Hypothalamus (tissue), 51 donors: ENCODE results near the gene DPH6.
A peak's percentile ranks its signal among the peaks of the same experiment; 100 is the strongest.

ENCODE experiments used
- DNase-seq, 51 donors: peaks; one replicate each; lab custom pipeline; 2025; lab: John Stamatoyannopoulos, UW

DPH6 gene

DNA sequence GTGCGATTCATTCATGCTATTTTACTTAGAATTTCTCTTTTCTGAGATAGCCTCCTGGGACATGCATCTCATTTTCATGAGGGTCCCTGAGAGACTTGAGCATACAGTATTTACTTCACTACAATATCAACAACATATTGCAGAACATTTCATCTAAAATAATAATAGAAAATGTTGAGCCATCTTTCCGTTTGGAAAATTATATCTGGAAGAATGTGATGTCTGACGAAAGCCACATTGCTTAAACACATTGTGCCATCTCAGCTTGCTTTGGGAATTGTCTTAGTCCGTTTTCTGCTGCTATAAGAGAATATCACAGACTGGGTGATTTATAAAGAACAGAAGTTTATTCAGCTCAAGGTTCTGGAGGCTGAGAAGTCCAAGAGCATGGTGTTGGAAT lies 55.5 kb downstream of the DPH6 start:
- no peak for DNase-seq

DNA sequence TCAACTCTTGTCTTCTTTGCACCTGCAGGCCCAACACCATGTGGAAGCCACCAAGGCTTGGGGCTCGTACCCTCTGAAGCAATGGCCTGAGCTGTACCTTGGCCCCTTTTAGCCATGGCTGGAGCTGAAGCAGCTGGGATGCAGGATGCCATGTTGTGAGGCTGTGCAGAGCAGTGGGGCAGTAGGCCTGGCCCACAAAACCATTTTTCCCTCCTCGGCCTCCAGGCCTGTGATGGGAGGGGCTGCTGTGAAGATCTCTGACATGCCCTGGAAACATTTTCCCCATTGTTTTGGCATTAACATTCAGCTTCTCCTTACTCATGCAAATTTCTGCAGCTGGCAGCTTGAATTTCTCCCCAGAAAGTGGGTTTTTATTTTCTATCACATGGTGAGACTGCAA lies 58.5 kb downstream of the DPH6 start:
- no peak for DNase-seq

DNA sequence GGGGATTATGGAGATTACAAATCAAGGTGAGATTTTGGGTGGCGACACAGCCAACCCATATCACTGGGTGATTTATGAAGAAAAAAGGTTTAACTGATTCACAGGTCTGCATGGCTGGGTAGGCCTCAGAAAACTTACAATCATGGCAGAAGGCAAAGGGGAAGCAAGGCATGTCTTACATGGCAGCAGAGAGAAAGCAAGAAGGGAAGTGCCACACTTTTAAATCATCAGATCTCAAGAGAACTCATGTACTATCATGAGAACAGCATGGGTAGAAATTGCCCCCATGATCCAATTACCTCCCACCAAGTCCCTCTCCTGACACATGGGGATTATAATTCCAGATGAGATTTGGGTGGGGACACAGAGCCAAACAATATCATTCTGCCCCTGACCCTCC lies 59.7 kb downstream of the DPH6 start:
- DNase-seq: no peak

DNA sequence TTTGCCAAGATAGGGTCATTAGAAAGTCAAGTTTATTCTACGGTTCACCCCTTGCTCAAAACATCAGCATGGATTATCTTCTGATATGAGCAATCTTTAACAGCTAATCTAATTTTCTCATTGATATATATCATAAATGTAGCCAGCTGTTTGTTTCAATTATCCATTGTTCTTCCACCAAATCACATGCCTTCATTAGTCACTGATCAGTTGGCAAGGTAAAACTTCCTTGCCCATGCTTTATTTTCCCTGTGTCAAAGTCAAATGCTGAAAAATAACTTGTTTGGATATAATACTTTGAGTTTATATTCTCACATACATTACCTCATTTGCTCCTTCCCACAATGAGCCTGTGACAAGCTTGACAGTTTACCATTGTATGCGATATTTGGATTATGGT lies 60.6 kb downstream of the DPH6 start:
- DNase-seq: no peak

DNA sequence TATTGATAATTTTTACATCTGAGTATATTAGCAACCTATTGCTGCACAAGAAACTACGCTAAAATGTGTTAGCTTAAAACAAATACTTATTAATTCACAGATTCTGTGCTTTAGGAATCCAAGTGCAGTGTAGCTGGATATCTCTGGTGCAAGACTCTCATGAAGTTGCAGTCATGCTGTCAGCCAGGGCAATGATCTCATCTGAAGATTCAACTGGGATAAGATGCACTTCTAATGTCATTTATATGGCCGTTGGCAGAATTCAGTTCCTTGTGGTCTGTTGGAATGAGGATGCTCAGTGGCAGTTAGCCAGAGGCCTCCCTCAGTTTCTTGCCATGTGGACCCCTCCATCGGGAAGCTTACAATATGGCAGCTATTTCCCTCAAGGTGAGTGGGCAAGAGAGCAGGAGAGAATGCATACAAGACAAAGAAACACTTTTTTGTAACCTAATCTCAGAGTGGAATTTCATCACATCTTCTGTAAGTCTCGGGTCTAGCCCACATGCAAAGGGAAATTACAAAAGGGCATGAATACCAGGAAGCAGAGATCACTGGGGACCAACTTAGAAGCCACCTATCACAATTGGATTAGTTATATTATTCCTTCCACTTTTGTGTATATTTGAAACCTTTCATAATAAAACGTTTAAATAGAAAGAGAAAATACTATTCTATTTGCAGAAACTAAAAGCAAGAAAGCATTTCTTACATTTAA lies 61.6 kb downstream of the DPH6 start:
- DNase-seq: no peak

DNA sequence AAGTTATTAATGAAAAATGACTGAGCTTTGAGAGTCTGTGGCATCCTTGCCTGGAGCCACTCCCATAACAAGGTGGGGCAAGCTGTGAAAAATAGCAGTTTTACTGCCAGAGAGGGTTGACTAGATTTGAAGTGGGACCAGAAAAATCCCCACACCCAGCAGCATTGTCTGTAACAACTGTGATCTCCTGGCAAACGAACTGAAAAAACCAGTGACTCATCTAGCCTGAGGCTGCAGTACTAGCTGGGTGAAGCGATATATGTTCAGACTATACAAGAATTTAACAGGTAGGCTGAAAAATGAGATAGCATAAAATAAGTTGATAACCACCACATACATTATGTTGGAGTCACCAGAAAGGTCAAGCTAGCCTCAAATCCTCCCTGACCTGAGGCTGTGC lies 64.0 kb downstream of the DPH6 start:
- no peak for DNase-seq

DNA sequence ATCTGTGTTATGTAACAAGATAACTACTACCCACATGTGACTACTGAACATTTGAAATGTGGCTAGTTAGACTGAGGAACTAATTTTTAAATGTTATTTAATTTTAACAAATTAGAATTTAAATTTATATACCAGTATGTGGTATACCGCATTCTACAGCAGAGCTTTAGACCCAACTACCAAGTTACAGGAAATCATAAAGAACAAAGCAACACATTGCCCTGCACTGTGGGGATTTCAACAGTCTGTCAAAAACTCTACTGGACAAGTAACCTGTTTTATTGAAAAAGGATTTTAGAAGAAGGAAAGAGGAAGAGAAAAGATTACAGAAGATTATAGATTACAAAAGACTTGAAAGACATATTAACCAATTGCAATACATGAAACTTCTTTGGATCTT lies 64.9 kb downstream of the DPH6 start:
- DNase-seq: no peak

DNA sequence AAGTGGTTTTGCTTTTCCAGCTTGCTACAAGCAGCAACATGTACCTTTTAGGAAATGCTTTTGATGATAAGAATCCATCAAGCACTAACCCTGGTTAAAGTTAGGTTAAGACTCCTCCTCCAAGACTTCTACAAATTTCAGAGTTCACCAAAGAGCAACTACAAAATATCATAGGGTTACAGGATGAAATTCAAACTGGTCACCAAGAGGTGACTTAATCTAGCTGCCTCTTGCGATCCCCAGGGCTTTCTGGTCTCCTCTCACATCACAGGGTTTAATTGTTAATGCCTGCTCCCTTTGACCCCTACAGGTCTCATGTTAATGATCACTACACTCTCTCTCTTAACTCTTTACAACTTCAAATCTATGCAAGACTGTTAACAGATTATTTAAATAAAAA lies 66.5 kb downstream of the DPH6 start:
- DNase-seq: no peak

DNA sequence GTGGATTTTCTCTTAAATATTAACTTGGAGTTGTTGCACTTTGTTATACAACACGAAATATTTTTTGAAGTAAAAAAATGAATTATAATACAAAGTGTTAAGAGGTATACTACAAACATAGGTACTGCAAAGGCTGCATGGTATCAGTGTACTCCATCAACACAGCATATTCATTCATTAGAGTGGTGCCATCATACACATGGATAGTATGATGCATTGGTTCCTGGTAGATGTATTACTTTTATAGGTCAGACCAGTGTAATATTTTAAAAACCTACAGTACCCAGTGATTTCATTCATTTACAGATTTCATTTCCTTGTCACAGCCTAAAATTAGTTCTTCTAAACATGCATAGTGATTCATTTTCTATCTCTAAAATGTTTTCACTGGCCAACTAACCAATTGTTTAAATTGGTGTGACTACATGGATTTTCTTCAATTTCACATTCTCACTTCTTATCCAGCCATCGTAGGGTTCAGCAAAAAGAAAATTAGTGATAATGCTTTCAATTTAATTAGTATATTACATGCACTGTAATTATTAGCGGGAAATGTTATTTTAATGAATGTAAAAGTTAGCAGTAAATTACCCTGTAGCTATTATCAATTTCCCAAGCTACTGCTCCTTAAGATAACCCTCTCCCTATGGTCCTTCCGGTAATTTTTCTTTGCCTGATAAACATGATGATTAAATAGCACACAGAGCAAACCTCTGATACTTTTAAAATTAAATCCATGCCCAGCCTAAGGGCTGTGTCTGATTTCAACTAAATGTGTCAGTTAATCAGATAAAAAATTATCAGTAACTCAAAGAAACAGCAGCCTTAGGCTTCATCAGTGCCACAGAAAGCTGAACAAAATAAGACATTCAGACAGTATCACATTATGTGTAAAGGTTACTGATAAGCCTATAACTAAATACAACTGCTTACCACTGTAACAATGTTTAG lies 68.4 kb downstream of the DPH6 start:
- DNase-seq: no peak

DNA sequence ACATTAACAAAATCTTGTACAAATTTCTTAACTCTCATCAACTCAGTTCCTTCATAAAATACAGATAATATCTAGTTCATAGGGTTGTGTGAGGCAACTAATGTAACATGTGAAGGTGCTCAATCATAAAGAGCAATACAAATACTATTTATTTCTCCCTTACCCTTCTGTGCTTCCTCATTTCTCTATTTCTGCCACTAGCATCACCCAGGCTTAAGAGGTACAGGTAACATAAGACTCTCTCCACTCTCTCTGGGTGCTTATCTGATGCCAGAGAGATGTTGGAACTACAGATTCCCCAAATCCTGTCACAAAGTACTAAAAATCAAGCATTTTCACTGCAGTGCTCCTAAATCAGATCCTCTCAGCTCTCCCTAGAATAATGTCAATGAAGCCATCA lies 74.9 kb downstream of the DPH6 start:
- no peak for DNase-seq

DNA sequence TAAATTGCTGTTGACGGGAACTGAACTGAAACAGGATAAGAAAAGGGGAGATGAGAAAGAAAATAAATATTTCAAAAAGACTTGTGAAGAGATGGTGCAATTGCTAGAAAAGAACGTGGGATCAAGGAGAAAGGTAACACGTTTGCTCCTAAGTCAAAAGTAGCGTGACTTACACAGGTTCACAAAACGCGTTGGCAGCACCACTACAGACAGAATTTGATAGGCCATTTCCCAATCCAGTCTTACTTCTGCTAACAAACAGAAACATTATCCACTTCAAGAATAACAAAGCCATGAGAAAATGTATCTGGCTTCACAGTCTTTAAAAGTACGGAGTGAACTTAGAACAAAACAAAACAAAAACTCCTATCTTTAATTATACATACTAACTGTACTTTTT lies 75.5 kb downstream of the DPH6 start:
- DNase-seq: no peak

DNA sequence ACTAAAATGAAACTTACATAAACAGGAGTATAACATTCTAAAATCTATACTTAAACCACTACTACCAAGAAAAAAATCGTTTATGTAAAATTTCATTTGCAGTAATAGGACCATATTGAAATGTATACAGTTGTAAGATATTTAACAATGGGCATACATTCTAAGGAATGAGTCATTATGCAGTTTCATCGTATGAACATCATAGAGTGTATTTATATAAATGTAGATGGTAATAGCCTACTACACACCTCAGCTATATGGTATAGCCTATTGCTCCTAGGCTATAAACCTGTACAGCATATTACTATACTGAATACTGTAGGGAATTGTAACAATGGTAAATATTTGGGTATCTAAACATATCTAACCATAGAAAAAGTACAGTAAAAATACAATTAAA lies 79.5 kb downstream of the DPH6 start:
- no peak for DNase-seq

DNA sequence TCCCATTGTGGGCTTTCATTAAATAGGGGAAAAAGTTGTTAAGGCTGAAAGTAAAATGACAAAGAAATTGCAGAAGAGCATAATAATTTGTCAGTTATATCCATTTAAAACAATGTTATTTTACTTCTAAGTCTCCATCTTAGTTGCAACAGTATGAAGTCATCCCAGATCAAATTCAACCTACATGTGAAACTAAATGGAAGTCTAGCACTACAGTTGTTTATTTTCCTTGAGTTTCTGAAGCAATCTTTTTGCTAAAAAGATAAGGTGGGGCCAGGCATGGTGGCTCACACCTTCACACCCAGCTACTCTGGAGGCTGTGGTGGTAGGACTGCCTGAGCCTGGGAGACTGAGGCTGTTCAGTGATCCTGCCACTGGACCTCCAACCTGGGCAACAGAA lies 80.2 kb downstream of the DPH6 start:
- no peak for DNase-seq

DNA sequence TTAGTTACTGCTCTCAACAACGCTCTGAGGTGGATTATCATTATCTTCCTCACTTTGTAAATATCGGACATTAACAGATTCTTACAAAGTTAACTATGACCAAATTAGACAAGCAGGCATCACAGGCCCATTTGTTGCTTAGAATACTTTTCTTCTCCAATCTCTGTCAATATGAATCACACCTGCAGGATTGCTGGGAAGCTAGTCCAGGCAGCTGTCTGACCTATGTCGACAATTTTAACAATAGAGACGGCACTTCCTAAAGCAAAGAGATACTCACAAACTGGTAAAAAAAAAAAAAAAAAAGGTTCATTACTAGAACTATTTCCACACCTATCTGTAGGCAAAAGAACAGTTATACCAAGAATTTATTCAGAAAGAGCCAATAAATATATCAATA lies 85.3 kb downstream of the DPH6 start:
- DNase-seq: no peak

DNA sequence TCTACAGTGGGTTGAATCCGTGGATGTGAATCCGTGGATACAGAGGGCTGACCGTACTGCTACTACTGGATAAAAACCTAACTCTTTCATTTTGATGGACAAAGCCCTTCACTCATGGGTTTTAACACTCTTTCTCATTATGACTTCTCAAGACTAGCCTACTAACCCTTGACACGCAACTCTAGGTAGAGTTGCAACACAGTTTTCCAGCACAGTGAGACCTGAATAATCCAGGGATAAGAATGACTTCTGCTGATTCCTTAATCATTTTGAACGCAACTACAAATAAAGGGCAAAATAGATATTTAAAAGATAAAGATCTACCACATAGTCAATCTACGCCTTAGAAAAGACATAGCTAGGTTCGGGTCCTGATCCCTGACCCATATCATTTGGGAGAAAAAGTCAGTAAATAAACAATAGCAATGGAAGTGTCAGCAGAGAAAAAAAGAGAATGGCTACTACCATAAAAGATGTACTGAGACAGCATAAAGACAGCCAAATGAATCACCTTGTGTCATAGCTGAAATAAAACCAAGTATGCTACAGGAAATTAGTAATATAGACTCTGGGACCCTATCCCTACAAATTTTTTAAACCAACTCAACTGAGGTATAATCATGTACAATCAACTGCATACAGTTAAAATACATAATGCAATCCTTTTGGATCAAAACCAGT lies 87.6 kb downstream of the DPH6 start:
- no peak for DNase-seq

DNA sequence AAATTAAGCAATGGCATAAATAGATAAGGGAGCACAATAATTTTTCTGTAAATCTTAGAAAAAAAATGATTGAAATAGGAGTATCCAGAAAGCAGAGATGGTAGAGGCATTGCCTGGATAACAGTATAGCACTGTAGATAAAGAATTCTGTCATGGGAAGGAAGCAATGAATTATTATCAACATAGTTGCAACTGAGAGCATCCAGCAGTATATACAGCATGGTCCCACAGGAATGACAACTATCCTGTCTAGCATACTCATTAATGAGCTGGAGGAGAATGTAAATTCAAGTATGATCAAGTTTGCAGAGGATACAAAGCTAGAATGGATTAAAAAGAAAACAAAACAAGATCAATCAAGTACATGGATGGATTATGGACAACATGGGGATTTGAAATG lies 90.8 kb downstream of the DPH6 start:
- DNase-seq: no peak

DNA sequence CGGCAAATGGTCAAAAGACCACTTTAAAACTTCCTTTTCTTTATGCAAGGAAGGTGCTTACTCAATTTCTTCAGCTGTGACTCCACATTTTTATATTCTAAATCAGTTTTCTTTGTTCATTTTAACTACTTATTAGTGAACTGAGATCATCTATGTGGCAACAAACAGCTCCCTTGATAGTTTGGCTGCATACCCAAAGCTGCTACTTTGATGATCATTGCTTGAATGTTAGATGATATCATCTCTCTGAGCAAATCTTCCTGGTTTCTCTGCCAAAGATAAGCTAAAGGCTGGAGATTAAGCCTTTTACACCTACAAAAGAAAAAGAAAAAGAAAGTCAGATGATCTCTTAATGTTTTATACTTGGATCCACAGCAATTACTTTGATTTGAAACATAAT lies 95.5 kb downstream of the DPH6 start:
- no peak for DNase-seq

DNA sequence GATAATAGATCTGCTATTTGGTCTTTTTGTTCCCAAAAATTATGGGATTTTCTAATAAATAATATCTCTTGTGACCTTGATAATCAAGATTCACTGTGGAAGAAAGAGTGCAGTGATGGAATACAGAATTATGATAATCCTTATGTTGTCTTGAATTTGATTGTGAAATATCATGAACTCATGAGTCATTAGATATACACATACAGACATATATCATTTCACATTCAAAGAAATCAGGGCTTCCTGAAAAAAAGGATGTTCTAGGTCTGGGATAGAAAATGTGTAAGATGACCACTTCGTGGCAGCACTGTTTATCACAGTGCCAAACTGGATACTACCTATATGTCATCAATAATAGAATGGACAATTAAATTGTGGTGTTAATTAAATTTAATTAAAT lies 97.7 kb downstream of the DPH6 start:
- no peak for DNase-seq

DNA sequence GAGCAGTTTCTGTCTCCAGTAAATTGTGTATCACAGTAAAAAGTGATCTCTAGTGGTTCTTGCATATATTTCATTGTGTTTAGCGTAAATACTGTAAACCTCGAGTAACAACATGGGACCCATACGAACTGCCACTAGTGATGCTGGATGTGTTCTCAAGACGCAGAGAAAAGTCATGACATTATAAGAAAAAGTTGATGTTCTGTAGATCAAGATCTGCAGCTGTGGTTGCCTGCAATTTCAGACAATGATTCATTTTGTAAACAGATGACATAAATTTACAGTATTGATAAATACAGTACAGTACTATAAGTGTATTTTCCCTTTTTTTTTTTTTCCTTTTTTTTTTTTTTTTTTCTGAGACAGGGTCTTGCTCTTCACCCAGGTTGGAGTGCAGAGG lies 100.1 kb downstream of the DPH6 start:
- no peak for DNase-seq

DNA sequence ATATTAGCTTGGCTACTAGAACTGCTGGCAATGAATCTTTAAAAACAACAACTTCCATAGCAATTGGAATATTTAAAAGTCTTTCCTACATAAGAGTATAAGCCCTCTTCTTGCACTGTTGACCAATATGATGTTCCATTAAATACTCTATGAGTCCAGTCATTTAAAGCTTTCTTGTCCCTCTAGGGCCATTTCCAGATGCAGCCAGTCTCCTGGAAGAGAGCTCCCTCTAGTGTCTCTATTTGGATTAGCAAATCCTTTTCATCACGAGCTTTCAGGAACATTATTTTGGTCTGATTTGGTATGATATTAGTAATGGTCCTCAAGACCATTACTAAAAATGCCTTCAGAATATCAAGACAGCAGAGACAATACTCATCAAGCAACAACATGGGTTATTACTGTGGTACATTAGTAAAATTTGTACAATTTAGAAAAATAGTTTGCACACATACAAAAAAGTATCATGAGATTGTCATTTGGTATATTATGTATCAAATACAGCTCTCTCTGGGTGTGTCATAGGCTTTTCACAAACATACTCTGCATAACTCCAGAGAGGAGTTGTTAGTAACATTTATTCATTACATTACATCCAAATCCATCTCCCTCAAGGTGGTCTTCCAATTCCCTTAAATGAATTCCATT lies 101.3 kb downstream of the DPH6 start:
- peak in 2 of 51 donors; percentile 12 to 34 for DNase-seq

DNA sequence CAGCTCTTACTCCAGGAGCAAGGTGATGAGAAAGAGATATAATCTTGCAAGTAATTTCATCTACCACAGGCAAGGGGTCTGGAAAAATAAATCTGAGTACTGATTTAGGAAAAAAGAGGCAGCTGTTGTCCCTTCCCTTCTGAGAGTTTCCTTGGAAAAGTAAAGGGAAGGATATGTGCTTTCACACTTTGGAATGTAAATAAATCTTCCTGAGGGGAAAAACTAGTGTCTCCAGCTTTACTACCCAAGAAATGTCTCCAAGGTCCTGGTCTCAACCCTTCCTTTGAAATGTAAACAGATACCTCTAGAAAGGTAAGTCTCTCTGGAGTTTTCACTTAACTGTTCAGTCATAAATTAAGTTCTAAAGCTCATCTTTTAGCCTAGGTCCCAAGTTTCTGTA lies 102.6 kb downstream of the DPH6 start:
- no peak for DNase-seq
